Inflammatory macrophage (primary cell): Measurements from ENCODE around the gene DBF4B.

Experiments used
- DNase-seq, 2 donors: peaks; one replicate each; pipeline ENCODE4 v3.0.0-alpha.2; 2020 to 2022

DBF4B gene

DNA sequence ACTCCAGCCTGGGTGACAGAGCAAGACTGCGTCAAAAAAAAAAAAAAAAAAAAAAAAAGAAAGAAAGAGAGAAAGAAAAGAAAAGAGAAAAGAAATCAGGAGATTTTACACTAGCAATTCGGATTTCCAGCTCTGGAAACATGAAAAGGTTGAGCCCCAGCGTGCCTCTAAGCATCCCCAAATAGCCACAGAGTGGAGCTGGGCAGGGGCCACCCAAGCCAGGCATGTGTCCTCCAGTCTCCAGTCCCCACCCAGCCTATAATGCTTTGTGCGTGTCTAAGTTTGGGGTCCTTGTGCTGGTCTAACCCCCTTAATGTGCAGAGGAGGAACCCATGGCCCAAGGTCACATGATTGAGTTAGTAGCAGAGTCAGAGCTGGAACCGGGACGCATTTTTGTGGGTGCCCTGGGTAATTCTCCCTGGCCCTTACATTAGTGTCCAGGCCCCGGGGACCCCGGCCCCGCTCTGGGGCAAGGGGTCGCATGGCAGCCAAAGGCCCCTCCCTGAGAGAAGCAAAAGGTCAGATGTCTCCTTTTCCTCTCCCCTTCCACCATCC, 70.3 kb downstream of the DBF4B start:
- no peak for DNase-seq

DNA sequence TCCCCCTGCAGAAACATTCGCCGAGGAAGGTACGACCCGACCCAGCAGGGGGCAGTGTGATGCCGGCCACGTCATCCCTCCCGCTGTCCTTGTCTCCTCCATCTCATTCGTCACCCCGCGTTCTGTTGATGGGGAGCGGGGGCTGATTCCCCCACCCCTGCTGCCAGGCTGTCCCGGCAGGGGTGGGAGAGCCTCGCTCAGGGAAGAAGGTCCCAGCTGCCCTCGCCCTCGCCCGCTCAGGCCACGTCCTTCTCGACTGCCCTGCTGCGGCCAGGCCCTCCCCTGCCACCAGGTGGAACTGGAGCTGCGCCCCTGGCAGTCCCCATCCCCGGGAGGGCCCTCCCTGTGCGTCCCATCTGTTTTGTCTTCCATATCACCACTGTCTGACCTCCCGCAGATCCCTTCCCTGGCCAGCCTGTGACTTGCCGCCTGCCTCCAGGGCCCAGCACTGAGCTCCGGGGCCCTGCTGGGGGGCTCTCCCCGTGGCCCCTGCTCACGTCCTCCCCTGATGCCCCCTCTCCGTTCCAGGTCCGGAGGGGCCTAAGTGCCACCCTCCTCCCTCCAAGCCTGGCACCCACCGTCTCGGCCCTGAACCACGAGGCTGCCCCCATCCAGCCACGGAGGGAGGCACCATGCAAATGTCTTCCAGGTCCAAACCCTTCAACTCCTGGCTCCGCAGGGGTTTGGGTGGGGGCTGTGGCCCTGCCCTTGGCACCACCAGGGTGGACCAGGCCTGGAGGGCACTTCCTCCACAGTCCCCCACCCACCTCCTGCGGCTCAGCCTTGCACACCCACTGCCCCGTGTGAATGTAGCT, 71.0 kb downstream of the DBF4B start:
- peak; percentile 70 to 71 for DNase-seq

DNA sequence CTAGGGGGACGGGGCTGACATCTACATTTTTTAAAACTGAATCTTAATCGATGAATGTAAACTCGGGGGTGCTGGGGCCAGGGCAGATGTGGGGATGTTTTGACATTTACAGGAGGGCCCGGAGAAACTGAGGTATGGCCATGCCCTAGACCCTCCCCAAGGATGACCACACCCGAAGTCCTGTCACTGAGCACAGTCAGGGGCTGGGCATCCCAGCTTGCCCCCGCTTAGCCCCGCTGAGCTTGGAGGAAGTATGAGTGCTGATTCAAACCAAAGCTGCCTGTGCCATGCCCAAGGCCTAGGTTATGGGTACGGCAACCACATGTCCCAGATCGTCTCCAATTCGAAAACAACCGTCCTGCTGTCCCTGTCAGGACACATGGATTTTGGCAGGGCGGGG, 71.7 kb downstream of the DBF4B start:
- DNase-seq = no peak

DNA sequence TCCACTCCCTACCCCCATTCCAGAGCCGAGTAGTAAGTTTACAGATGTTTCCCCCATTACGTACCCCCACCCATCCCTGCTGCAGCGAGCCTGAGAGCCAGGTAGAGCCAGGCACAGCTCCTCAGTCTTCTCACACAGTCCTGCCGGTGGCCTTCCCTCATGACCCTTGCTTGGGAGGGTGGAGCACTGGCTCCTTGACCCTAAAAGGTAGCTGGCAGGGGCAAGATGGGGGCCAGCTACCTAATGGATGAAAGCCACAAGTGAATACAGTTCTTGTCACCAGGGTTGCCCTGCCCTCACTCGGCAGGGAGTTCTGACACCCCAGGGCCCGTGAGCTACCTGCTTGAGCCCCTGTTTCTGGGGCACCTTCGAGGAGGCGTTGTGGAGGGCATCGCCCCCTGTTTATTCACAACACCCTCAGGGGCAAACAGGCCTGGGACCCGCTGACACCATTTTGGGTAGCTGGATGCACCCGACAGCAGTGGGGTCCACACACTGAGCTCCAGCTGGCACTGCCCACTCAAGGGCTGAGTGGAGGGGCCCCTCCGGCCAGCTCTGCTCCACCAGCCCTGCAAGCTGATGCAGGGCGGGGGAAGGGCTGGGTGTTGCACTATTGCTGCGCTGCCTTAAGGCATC, 72.5 kb downstream of the DBF4B start:
- no peak for DNase-seq

DNA sequence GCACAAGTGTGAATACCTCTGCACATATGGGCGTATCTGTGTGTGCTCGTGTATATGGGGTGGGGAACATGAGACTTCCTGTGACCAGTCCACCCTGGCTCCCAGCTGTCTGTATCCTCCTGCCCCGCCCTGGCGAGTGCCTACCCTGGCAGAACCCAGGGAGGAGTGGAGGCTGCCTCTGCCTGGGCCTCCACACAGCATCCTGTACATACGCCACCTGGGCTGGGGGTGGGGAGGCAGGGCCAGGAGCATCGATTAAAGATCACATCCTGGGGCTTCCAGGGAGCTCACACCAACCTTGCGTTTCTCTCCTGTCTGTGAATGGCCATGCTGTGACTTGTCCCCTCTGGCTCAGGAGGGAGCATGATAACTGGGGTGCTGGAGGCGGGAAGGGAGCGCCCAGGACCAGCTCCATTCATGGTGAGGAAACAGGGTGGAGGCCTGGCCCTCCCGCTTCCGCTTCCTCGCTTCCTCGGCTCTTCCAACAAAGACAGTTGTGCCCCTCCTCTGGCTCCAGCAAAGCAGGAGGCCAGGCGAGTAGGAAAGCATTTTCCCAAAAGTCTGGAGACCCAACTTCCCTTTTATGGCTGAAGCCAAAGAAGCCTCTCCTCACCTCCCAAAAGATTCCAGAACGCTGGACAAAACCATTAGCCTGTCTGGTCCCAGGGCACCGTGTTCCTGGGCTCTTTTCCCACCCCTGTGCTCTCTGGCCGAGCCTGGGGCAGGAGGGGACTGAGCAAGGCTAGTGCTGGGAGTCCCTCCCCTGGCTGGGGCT, 73.3 kb downstream of the DBF4B start:
- no peak for DNase-seq

DNA sequence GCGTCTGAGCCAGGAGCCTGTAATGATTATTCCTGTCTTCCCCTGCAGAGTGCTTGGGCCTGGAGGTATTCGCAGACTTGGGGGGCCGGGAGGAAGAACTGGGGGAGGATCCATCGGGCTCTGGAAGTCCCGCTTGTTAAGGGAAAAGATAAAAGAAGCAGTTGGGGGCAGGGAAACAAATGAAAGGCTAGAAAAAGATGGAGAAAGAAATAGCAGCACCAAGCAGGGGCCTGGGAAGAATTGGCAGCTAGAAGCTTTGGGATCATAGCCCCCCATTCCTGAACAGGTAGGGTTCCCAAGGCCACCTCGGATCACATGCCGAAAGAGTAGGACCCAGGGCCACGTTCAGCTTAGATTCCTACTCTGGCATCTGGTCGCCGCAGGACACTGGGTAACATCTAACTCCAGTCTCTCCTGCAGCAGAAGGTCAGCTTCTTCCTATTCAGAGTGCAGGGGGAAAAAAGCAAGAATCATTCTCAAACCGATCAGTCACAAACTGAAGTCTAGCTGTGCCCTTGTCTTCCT, 73.9 kb downstream of the DBF4B start:
- no peak for DNase-seq

DNA sequence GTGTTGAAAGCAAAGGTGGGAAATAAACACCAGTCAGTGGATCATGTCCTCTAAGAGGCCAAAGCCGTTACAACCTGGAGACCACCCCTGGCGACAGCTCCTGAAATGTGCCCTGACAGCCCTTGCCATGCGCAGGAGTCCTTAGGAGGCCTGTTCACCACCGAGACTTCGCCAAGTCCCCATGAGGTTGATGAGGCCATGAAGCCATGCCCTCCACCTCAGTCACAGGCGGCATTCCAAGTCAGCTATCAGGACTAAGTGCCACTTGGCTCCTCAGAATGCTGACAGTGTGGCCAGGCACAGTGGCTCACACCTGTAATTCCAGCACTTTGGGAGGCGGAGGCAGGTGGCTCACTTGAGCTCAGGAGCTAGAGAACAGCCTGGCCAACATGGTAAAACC, 77.5 kb downstream of the DBF4B start:
- DNase-seq = no peak

DNA sequence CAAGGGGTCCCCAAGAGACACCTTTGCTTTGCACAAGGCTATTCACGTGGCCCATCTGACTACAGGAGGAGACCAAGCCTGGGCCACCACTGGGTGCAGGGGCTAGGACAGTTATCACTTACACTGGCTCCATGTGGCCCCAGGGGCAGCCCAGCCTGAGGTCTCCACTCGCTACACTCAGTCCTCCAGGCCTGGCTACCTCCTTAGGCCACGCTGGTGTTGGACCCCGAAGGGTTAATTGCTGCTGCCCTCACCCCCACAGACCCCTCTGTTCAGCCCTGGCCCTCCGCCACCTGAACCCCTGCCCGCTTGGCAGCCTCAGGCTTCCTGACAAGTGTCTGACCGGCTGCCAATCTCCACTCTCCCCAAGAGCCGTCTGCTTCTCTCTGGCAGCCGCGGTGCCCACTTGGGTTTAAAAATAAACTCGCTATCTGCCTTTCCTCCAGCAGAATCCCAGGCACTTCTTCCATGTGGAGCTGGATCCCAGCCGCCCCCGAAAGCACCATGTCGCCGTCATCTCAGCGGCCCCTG, 78.2 kb downstream of the DBF4B start:
- DNase-seq = no peak

DNA sequence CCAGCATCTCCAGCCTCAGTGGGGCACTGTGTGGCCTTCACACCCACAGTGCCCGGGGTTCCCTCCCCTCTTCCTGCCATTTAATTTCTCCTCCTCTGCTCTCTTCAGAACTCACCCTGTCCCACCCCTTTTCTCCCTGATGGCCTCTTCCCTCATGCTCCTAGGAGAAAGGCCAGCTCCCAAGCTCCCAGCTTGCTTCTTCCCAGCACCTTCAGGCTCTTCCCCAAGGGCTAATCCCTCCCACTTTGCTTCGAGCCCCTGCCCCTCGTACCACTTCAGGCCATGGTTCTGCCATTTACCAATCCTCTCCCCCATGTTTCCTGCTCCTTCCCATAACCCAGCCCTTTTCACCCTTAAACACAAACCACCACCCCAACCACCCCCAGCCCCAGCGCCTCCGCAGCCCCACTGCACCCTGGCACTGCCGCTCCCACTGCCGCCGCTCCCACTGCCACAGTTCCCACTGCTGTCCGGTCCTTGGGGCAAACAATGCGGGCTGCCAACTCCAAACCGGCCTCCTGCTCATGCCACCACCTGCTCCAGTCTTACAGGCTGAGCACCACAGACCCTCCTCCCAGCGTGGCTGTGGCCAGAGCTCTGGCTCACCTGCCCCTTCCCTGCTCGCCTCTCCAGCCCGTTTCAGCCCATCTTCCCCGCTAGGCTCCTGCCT, 78.9 kb downstream of the DBF4B start:
- no peak for DNase-seq

DNA sequence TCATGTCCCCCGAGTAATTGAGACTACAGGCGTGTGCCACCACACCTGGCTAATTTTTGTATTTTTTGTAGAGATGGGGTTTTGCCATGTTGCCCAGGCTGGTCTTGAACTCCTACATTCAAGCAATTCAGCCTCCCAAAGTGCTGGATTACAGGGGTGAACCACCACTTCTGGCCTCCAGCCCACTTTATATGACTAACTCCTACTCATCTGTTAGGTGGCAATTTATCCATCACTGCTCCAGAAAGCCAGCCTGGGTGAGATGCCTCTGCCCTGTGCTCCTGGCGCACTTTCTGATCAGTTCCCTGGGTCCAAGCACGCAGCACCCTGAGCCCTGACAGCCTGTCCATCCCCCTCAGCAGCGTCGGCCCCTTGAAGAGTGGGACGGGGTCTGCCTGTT, 79.7 kb downstream of the DBF4B start:
- no peak for DNase-seq

DNA sequence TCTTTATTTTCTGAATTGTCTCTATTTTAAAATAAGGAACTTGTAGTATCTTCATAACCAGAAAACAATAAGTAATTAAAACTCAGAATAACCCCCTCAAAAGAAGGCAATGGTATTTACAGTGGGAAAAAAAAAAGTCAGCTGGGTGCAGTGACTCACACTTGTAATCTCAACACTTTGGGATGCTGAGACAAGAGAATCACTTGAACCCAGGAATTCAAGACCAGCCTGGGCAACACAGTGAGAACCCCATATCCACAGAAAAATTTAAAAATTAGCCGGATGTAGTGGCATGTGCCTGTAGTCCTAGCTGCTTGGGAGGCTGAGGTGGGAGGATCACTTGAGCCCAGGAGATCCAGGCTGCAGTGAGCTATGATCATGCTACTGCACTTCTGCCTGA, 83.8 kb downstream of the DBF4B start:
- no peak for DNase-seq

DNA sequence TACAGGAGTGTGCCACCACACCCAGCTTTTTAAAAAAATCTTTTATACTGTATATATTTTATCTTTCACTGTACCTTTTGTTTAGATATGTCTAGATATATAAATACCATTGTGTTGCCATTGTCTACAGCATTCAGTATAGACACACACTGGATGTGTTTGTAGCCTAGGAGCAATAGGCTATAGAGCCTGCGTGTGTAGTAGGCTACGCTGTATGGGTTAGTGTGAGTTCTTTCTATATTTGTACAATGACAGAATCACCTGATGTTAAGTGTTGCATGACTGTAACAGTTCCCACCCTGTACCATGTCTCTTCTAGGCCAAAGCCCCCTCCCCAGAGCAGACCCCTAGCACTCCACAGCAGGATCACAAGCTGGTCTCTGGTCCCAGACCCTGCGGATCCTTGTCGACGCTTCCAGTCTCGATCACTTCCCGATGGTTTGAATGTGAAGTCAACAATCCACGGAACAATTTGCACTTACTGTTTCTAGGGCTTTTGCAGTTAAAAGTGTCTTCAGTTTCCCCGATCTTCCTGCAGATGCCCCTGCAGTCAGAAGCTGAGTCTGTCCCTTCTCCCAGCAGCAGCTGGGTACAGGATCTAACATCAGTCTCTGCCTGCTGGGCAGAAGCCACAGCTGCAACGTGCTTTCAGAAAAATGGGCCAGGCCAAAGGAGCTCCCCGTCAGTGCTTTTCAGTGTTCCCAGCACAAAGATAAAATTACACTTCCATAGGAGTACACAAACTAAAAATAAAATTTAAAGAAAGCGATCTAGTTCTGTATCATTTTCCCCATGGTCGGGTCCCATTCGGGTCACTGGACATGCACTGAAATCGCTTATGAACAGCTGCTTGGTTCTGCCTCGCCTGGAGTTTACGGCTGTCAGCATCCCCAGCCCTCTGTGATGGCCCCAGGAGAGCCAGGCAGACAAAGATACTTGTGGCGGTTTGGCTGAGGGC, 85.7 kb downstream of the DBF4B start:
- DNase-seq = no peak

DNA sequence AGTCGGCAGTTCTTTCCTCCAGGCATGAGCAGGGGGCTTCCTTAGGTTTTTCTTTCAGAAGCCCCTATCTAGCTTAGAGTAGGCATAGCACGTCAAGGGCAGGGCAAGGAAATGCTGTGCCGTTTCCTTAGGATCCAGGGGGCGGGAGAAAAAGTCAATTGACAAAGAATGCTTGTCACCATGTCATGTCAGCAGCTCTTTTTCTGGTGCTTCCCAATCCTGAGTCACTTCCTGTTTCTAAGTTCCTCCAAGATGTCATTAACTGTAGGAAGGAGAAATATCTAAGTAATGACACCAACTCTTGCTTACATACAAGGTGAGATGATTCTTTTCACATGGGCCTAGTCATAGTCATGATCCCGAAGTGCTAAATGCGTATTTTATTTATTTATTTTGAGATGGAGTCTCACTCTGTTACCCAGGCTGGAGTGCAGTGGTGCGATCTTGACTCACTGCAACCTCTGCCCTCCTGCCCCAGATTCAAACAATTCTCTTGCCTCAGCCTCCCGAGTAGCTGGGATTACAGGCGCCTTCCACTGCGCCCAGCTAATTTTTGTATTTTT, 86.5 kb downstream of the DBF4B start:
- peak; percentile 95 for DNase-seq

DNA sequence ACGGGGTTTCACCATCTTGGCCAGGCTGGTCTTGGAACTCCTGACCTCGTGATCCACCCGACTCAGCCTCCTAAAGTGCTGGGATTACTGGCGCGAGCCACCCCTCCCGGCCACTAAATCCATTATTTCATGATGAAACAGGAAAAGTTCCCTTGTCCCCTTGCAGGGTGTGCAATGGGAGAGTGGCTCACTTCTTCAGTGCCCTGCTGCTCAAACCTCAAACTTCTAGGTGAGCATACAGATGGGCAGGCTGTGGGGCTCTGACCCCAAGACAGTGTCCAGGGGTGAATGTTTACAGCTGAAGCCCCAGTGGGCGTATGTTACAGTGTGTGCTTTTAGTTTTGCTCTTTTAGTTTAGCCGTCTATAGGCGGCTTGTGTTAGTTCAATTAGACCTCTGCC, 87.0 kb downstream of the DBF4B start:
- peak in 1 of 2 donors; percentile 4 for DNase-seq

DNA sequence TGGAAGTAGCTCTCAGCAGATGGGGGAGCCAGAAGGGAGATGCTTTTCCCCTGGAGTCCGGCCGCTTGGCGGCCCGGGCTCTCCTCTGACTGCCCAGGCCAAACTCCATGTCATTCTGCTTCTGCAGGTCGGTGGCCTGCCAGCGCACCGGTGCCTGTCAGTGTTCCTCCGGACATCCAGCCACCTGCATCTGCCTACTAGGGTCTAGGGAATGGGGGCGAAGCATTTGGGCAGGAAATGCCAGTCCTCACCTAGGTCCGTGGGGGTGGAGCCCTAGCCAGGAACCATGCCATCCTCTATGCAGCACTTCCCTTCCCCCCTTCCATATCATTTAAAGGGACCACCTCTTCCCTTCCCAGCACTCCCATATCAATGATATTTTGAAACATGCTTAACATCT, 87.5 kb downstream of the DBF4B start:
- DNase-seq = no peak

DNA sequence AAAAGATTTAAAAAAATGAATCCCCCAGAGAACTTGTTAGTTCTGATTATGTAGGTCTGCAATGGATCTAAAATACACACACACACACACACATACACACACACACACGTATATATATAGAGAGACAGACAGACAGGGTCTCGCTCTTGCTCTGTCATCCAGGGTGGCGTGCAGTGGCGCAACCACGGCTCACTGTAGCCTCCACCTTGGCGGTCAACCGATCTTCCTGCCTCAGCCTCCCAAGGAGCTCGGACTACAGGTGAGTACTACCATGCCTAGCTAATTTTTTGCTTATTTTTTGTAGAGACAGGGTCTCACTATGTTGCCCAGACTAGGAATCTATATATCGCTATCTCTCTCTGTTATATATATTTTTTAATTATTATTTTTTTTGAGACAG, 88.3 kb downstream of the DBF4B start:
- no peak for DNase-seq

DNA sequence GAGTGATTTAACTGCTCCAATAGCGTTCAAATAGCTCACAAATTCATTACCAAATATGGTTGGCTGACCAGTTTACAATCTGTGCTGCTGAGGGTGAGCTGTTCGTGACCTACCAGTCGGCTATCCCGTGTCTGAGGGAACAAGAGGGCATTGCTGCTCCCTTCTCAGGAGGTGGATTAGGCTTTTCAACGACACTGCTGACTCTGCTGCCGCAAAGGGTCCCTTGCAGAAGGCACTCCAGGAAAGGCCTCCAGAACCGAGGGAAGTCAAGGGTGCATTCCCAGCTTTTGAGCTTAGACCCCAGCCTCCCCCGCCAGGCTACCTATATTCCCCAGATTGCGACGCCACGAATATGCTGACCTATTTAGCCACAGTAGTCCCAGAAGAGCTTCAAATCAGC, 89.3 kb downstream of the DBF4B start:
- DNase-seq = no peak

DNA sequence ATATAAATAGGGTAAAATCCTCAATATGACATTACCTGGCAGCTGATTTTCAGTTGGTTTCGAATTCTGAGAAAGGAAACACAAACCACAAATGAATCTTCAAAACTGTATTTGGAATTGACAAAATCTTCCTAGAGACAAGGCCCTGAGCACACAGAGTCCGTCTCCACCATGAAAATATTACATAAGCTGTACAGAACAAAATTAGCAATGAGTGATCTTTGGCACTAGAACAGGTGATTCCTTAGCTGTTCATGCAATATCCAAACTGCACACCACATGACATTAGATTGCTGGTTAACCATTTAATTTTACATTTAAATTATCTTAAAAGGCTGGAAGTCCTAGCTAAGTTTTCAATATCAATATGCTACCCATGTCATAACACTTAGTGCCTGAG, 89.9 kb downstream of the DBF4B start:
- no peak for DNase-seq
